Activated CD8-positive, alpha-beta T cell treated with anti-CD3 and anti-CD28 coated beads, Interleukin-2, amount 10 ng/mL, durations not matched to agents 7 days and 5 days (primary cell): ENCODE results near the gene RAB17. TPM values are rescaled to one million over a fixed set of nuclear protein-coding genes. Genes with fewer than 3 reads are reported as not detected.

Experiments used
- ATAC-seq: fragments of 150-1000 bp; cut with Tn5 transposase; one replicate; pipeline ENCODE4 v1.10.0; 2021; ENCODE audit warnings: moderate library complexity
- CTCF ChIA-PET: fragments of 350-600 bp; sonication (Branson Sonifier 250); formaldehyde crosslinking; loops from one replicate; lab custom pipeline; 2021; ENCODE audit warnings: antibody characterized with exemption; lab: Charles Lee
- POLR2A ChIA-PET: fragments of 350-600 bp; sonication (Branson Sonifier 250); formaldehyde crosslinking; loops from one replicate; lab custom pipeline; 2021; ENCODE audit warnings: antibody characterized with exemption; lab: Charles Lee
- DNase-seq: peaks from one replicate; pipeline ENCODE4 v3.0.0-alpha.2; 2020
- H3K27ac Mint-ChIP-seq: one replicate; pipeline ENCODE4 v1.8.0; 2021; ENCODE audit warnings: mild to moderate bottlenecking, mixed read lengths
- H3K27me3 Mint-ChIP-seq: one replicate; pipeline ENCODE4 v1.8.0; 2021; ENCODE audit warnings: low read depth, mixed read lengths
- H3K36me3 Mint-ChIP-seq: one replicate; pipeline ENCODE4 v1.8.0; 2021; ENCODE audit warnings: low read depth, mixed read lengths
- H3K4me1 Mint-ChIP-seq: one replicate; pipeline ENCODE4 v1.8.0; 2021; ENCODE audit warnings: low read depth, mixed read lengths
- H3K4me3 Mint-ChIP-seq: one replicate; pipeline ENCODE4 v1.8.0; 2021; ENCODE audit warnings: mild to moderate bottlenecking, mixed read lengths
- H3K9me3 Mint-ChIP-seq: one replicate; pipeline ENCODE4 v1.8.0; 2022; ENCODE audit warnings: mixed read lengths; ENCODE audit not compliant: insufficient read depth
- total RNA-seq, 2 experiments: library from RNA; stranded (reverse); gene quantifications; one replicate each; pipeline ENCODE4 v1.2.3, GENCODE V29; 2021

The RAB17 gene
- total RNA-seq, 2 experiments from 2014 or later: 0.16 to 0.61 TPM

- ATAC-seq (no peak), DNase-seq (no peak)
- no peak overlapping the region for H3K4me3 Mint-ChIP-seq
- H3K4me1 Mint-ChIP-seq: peaks cover 6% of the 10 kb centered on the region
- ChIA-PET POLR2A (interaction anchor here (0.7 kb wide), 1 partner anchor 88 kb away, joined by 3 read pairs; no protein-coding TSS in a partner anchor), CTCF (interaction anchor here (0.9 to 4.3 kb wide), 4 partner anchors 11 to 163 kb away, joined by 3 to 47 read pairs (median 5); no protein-coding TSS in a partner anchor)
- H3K27me3 Mint-ChIP-seq: peaks cover 2% of the 10 kb centered on the region
- no peaks in the 10 kb centered on the region for H3K9me3 Mint-ChIP-seq
- no peak overlapping the region for H3K27ac Mint-ChIP-seq
- no peaks in the 10 kb centered on the region for H3K36me3 Mint-ChIP-seq
Measured at GRCh38 chr2:237583385-237584295, 6.9 kb downstream of the RAB17 start.

GRCh38 chr2:237581751-237582746 lies 8.5 kb downstream of the RAB17 start:
- Mint-ChIP-seq H3K4me1 (peaks cover 6% of the 10 kb centered on the region), H3K9me3 (no peaks in the 10 kb centered on the region), H3K4me3 (no peak overlapping the region), H3K27me3 (no peaks in the 10 kb centered on the region), H3K27ac (peak overlapping the region; percentile 7), H3K36me3 (no peaks in the 10 kb centered on the region)
- DNase-seq (peak; percentile 77), ATAC-seq (peak; percentile 91)
- CTCF ChIA-PET: interaction anchor here (0.6 to 4.3 kb wide), 32 partner anchors 10 to 681 kb away, joined by 3 to 47 read pairs (median 4); no protein-coding TSS in a partner anchor
- POLR2A ChIA-PET: interaction anchor here (0.6 to 1.0 kb wide), 5 partner anchors 23 to 221 kb away, joined by 3 to 4 read pairs (median 3); no protein-coding TSS in a partner anchor

- ChIA-PET POLR2A (interaction anchor here (0.6 to 1.0 kb wide), 3 partner anchors 22 to 166 kb away, joined by 3 read pairs; no protein-coding TSS in a partner anchor), CTCF (interaction anchor here (0.6 to 4.3 kb wide), 31 partner anchors 9 to 682 kb away, joined by 3 to 47 read pairs (median 4); no protein-coding TSS in a partner anchor)
- ATAC-seq: no peak
- H3K36me3 Mint-ChIP-seq: no peaks in the 10 kb centered on the region
- H3K4me1 Mint-ChIP-seq: peaks cover 6% of the 10 kb centered on the region
- no peaks in the 10 kb centered on the region for H3K27me3 Mint-ChIP-seq
- peak overlapping the region; percentile 7 for H3K27ac Mint-ChIP-seq
- H3K4me3 Mint-ChIP-seq: no peak overlapping the region
- DNase-seq: no peak
- no peaks in the 10 kb centered on the region for H3K9me3 Mint-ChIP-seq
Measured at GRCh38 chr2:237581326-237581725, 9.2 kb downstream of the RAB17 start.

DNA sequence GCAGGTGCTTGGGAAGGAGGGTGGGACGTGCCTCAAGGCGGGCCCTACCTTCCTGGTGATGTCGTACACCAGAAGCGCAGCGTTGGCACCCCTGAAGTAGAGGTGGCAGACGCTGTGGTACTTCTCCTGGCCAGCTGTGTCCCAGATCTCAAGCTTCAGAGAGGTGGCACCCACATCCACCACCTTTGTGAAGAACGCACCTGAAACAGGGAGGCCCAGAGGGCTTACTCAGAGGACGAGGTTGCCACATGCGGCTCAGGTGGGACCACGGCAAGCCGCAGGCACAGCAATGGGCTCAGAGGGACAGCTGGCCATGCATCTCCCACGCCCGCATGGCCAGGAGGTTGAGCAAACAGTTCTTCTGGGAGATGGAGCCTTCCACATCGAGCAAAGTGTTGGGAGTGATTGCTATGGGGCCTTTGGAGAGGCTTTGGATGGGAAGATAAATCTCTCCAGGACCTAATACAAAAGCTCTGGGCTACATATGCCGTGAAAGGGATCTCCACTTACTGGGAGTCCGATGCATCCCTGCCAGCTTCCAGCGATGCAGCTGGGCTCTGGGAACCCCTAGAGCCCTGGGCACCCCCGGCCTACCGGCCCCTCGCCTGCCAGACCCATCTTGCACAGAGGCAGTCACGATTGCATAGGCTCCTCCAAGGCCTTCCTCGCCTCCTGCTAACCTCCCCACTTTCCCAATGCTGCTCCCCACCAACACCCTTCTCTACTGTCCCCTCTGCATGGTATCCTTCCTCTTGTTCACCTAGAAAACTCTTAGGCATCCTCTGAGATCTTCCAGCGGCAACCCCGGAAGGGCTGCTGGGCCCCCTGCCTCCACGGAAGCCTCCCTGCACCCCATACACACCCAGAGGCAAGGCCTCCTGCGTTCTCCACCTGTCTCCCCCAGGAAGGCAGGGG lies 12.3 kb downstream of the RAB17 start:
- ChIA-PET POLR2A (no interaction called here), CTCF (no interaction called here)
- Mint-ChIP-seq H3K4me3 (no peak overlapping the region), H3K27me3 (no peaks in the 10 kb centered on the region), H3K9me3 (no peaks in the 10 kb centered on the region), H3K36me3 (no peaks in the 10 kb centered on the region), H3K4me1 (peaks cover 6% of the 10 kb centered on the region), H3K27ac (no peak overlapping the region)
- no peak for ATAC-seq
- DNase-seq: no peak

DNA sequence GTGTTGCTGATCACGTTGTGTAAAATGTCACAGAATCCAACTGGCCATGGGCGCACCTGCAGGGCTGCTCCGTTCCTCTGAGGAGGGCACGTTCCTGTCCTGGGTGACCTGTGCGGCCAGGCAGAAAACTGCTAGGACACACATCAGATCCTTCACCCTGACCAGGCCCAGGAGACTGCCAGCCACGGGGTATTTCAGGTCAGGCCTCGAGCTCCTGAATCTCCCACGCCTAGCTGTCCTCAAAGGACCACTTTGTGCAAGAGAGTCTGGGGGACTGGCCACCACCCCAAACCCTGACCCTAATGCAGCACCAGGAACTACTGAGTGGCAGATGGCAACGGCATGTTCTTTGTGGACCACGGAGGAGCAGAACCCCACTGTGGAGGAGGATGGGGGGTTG lies 13.1 kb downstream of the RAB17 start:
- Mint-ChIP-seq H3K27me3 (no peaks in the 10 kb centered on the region), H3K36me3 (no peaks in the 10 kb centered on the region), H3K27ac (no peak overlapping the region), H3K9me3 (no peaks in the 10 kb centered on the region), H3K4me3 (no peak overlapping the region), H3K4me1 (peaks cover 6% of the 10 kb centered on the region)
- POLR2A ChIA-PET: no interaction called here
- DNase-seq: no peak
- ATAC-seq: no peak
- CTCF ChIA-PET: no interaction called here

- ChIA-PET POLR2A (no interaction called here), CTCF (no interaction called here)
- DNase-seq (no peak), ATAC-seq (no peak)
- Mint-ChIP-seq H3K4me3 (no peak overlapping the region), H3K9me3 (no peaks in the 10 kb centered on the region), H3K36me3 (no peaks in the 10 kb centered on the region), H3K27ac (no peak overlapping the region), H3K4me1 (peaks cover 6% of the 10 kb centered on the region), H3K27me3 (no peaks in the 10 kb centered on the region)
Measured at GRCh38 chr2:237576974-237577373, 13.6 kb downstream of the RAB17 start.

DNA sequence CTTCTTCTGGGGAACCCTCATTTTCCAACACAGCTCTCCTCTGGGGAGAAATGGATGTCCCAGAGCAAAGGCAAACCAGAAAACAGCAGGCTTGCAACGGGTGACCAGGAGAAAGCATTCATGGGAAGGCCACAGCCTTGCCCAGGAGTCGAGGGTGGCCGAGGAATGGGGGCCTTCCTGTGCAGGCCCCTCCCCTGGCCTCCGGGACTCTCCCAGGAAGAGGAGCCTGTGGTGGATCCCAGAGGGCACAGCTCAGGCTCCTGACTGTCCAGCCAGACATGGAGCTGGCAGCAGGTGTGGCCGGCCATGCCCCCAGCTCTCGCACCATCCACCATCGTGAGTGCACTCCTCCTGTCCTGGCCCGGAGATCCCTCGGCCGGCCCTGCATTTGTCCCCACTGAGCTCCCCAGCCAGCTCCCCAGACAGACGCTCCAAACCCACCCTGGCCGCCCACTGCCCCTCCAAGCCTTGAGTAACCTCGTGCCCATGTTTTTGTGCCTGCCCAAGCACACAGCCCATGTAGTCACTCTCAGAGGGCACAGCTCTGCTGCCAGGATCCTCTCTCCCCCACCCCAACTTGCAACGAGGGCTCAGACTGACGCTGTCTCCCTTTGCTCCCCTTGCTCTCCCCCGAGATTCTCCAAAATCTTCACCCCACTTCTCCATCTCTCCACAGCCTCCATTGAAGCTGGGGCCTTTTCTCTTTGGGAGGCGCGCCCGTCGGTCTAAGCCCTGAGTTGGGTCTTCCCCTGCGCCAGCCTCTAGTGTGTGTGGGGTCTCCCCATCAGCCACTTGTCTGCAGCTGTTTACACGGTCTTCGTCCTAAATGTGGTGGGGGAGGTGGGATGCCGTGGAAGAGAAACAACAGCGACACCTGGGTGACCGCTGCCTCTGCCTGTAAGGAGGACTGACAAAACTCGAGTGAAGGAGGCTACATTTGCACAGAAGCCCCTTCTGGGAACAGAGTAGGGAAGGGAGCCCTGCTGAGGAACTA lies 14.4 kb downstream of the RAB17 start:
- Mint-ChIP-seq H3K27ac (no peak overlapping the region), H3K4me1 (peaks cover 5% of the 10 kb centered on the region), H3K9me3 (no peaks in the 10 kb centered on the region), H3K27me3 (no peaks in the 10 kb centered on the region), H3K36me3 (no peaks in the 10 kb centered on the region), H3K4me3 (no peak overlapping the region)
- POLR2A ChIA-PET: no interaction called here
- no peak for DNase-seq
- no peak for ATAC-seq
- CTCF ChIA-PET: interaction anchor here (0.5 kb wide), 1 partner anchor 63 kb away, joined by 3 read pairs; no protein-coding TSS in a partner anchor

DNA sequence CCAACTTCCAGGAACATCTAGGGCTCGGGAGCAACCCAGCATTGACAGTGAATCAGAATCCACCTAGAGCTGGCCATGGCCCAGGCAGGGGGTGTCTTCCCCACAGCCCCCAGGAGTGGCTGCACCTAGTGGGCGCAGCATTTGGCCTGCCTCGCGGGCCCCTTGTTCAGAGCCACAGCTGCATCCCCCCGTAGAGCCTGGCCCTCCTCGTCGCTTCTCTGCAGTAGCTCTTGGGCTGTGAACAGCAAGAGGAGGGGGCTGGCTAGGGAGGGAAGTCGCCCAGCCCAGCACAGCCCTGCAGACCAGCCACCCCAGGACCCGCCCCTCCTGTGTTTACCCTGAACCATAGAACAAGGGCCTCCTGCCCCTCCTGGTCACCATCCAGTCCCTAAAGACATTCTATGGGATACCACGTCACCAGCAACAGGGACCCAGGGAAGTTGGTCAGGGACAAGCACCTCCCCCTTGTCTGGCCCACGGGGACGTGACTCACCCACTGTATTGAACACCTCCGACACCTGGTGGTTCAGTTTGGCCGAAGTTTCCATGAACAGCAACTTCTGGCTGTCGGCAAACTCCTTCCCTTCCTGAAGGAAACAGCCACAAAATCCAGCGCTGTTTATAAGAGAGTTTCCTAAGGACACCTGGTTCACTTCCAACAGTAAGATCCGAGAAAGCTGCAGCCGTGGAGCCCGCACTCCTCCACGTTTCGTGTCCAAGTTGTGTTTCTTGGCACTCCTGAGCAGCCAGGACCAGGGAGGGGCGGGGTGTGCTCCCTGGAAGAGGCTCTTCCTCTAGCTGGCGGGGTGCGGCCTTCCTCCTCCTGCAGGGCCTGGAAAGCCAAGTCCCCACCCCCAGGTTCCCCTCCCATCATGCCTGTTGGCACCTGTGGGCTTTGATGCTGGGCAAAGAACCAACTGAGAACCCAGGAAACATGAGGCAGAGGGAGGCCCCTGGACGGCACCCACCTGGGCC lies 15.4 kb downstream of the RAB17 start:
- Mint-ChIP-seq H3K27me3 (no peaks in the 10 kb centered on the region), H3K4me1 (peaks cover 5% of the 10 kb centered on the region), H3K27ac (no peak overlapping the region), H3K9me3 (no peaks in the 10 kb centered on the region), H3K4me3 (no peak overlapping the region), H3K36me3 (no peaks in the 10 kb centered on the region)
- POLR2A ChIA-PET: no interaction called here
- ATAC-seq (no peak), DNase-seq (no peak)
- CTCF ChIA-PET: interaction anchor here (0.5 to 5.5 kb wide), 4 partner anchors 63 to 154 kb away, joined by 3 to 88 read pairs (median 26); no protein-coding TSS in a partner anchor

DNA sequence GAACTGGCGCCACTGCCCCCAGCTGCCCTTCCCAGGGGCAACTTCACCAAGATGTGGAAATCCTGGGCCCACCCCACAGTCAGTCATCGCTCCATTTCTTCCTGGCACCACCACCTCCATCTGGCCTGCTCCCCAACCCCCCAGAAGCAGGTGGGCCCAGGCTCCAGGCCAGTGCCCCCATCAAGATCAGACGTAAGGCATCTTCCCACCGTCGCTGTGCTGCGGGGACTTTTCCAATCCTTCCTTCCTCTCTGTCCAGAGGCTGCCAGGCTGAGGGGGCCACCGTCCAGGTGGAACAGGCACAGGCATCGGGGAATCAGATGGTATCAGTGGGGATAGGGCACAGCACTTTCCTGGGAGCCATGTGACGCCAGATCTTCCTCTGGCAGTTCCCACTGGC lies 16.1 kb downstream of the RAB17 start:
- DNase-seq (no peak), ATAC-seq (no peak)
- Mint-ChIP-seq H3K4me3 (no peak overlapping the region), H3K27me3 (no peaks in the 10 kb centered on the region), H3K27ac (no peak overlapping the region), H3K36me3 (no peaks in the 10 kb centered on the region), H3K9me3 (no peaks in the 10 kb centered on the region), H3K4me1 (peaks cover 5% of the 10 kb centered on the region)
- CTCF ChIA-PET: interaction anchor here (1.1 to 5.5 kb wide), 4 partner anchors 62 to 153 kb away, joined by 3 to 88 read pairs (median 26); no protein-coding TSS in a partner anchor
- POLR2A ChIA-PET: no interaction called here
